Astrocyte of the cerebellum (primary cell): Measurements from ENCODE around the gene TOGARAM2.
A peak's percentile ranks its signal among the peaks of the same experiment; 100 is the strongest.

ENCODE experiments used
- DNase-seq: peaks from one replicate; pipeline ENCODE4 v3.0.0-alpha.2; 2011; ENCODE audit warnings: low read depth
- H3K4me3 ChIP-seq: 2 replicates; pipeline ENCODE4 v1.5.1; 2011; ENCODE audit warnings: mild to moderate bottlenecking, low read depth, low read length, moderate library complexity
- in situ Hi-C: cut with HindIII; loops from 2 replicates; pipeline ENCODE4 v1.10.0; 2017; ENCODE audit warnings: low sequenced_read_pairs
- TF ChIP-seq, protein P1 (sequence below): IDR thresholded peaks from 2 replicates; pipeline ENCODE4 v1.5.1; 2012; ENCODE audit warnings: low read length, low read depth, moderate library complexity, mild to moderate bottlenecking; ENCODE audit errors: missing control alignments

The TOGARAM2 gene

GRCh38 chr2:29053223-29053622 is 72.1 kb downstream of the TOGARAM2 start:
- DNase-seq = no peak
- TF ChIP-seq, protein P1, sequence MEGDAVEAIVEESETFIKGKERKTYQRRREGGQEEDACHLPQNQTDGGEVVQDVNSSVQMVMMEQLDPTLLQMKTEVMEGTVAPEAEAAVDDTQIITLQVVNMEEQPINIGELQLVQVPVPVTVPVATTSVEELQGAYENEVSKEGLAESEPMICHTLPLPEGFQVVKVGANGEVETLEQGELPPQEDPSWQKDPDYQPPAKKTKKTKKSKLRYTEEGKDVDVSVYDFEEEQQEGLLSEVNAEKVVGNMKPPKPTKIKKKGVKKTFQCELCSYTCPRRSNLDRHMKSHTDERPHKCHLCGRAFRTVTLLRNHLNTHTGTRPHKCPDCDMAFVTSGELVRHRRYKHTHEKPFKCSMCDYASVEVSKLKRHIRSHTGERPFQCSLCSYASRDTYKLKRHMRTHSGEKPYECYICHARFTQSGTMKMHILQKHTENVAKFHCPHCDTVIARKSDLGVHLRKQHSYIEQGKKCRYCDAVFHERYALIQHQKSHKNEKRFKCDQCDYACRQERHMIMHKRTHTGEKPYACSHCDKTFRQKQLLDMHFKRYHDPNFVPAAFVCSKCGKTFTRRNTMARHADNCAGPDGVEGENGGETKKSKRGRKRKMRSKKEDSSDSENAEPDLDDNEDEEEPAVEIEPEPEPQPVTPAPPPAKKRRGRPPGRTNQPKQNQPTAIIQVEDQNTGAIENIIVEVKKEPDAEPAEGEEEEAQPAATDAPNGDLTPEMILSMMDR = no peak
- no peak overlapping the region for H3K4me3 ChIP-seq
- in situ Hi-C loops = no loop called here

DNA sequence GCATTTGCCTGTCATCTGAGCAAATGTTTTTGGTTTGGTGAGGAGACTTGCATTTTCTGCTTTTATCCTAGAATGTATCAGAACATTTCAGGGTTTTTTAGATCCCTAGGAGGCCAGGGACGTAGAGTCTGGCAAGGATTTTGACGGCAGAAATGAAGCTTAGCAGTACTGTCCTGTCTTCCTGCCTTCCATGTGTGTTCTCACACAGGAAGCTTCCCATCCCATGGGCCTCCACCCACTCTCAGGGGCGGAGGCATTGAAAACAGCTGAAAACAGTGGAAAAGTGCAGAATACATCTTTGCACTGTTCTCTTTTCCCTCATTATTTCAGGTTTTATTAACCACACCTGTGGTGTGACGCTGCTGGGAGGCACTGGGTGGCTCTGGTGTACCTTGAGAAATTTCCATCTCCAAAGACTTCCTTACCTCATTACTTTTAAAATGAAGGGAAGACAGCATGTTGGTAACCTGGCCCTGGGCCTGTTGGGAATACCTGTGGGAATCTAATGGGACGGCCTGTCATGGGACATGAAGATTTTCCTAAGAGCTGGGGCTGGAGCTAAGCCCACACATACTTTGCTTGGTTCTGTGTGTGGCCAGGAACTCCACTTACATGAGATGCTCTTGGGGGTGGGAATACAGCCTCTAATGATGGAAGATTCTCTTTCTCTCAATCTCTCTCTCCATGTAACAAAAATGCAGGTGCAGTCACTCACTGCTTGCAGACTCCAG is 72.7 kb downstream of the TOGARAM2 start:
- H3K4me3 ChIP-seq = no peak overlapping the region
- DNase-seq = no peak
- in situ Hi-C loops = no loop called here
- TF ChIP-seq, protein P1 = peak; percentile 10

DNA sequence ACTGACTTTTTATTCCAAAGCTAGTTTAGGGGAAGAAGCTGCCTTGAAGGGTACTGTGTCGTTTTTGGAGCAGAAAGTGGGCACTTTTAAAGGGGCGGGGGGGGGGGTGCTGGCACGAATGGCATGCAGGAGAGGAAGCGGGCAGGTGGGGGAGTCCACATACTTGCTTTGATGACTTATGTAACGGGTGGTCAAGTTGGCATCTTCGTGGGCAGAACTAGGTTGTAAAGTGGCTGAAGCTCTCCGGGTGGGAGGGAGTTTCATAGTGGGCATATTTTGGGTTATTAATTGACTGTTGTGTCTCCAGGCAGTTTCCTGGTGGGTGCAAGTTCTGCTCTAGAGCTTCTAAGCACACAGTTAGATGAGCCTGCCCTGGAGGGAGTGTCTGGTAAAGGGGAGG is 73.3 kb downstream of the TOGARAM2 start:
- no peak overlapping the region for H3K4me3 ChIP-seq
- no peak for DNase-seq
- in situ Hi-C loops = no loop called here
- TF ChIP-seq, protein P1 = no peak

DNA sequence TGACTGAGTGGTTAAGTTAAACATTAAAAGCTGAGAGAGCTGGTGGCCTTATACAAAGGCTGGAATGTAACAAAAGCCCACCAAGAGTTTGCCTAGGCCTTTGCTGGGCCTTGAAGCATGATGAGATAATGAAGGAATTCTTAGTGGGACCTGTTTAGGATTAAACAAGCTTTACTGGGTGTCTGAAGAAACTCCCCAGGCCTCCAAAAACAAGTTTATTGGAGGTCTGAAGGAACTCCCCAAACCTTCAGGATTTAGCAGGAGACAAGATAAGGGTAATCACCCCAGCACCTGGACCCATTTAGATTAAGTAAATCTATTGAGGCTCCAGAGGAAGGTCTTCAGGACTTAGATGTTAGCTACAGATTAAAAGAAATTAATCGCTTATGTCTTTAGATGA is 74.5 kb downstream of the TOGARAM2 start:
- TF ChIP-seq, protein P1 = no peak
- in situ Hi-C loops = no loop called here
- H3K4me3 ChIP-seq = no peak overlapping the region
- DNase-seq = no peak

DNA sequence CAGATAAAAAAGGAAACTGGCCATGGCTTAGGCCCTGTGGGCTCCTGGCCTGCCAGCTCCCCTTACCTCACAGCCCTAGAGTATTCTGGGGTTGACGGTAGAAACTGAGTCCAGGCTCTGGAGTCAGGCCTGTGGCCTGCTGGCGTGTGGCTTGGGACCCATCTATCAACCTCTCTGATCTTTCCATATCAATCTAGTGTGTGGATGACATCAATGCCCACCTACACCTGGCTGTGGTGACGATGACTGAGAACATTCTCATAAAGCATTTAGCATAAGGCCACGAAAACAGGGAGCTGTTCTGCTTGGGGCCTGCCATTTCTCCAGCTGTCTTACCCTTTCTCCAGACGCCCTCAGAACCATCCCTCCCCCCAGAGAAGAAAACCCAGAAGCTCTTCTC is 75.4 kb downstream of the TOGARAM2 start:
- DNase-seq = no peak
- in situ Hi-C loops = no loop called here
- TF ChIP-seq, protein P1 = no peak
- H3K4me3 ChIP-seq = no peak overlapping the region

DNA sequence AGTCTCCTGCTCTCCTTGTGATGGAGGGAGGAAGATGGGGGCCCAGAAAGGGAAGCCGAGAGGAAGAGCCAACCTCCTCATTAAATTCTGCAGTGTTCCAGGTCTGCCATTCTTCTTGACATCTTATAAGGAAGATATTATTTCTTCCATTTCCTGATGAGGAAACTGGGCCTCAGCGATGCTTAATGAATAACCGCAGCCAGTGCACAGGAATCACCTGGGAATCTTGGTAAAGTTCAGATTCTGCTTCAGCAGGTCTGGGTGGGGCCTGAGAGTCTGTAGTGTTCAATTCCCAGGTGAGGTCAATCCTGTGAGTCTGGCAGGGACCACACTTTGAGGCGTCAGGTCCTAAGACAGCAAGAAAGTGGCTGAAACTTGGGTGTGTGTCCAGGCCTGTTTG is 75.9 kb downstream of the TOGARAM2 start:
- H3K4me3 ChIP-seq = no peak overlapping the region
- TF ChIP-seq, protein P1 = no peak
- in situ Hi-C loops = no loop called here

More for the DNA sequence above, 75.9 kb downstream of the TOGARAM2 start:
- no peak for DNase-seq
